HG03135 (cell line): ENCODE data around the gene GAMT.

ENCODE experiments used
- ATAC-seq: cut with Tn5 transposase; IDR thresholded peaks from one replicate; pipeline ENCODE4 v1.9.1; 2021; ENCODE audit warnings: mild to moderate bottlenecking, moderate library complexity; ENCODE audit not compliant: unreplicated experiment

The GAMT gene

GRCh38 chr19:1386945-1387683 is 14.2 kb downstream of the GAMT start:
- ATAC-seq, result no peak

- no peak for ATAC-seq
Measured at GRCh38 chr19:1385816-1386215, 15.5 kb downstream of the GAMT start.

- ATAC-seq, result no peak
Measured at GRCh38 chr19:1384478-1385110, 16.7 kb downstream of the GAMT start.

GRCh38 chr19:1384085-1384462 is 17.3 kb downstream of the GAMT start:
- no peak for ATAC-seq

GRCh38 chr19:1383312-1384084 is 17.8 kb downstream of the GAMT start, which contains the start of gene NDUFS7:
TSS of gene NDUFS7 (plus strand) at chr19:1383907. CDS start at chr19:1383927, 20 bp downstream.
- peak; percentile 69 for ATAC-seq

GRCh38 chr19:1383017-1383311 is 18.4 kb downstream of the GAMT start:
- ATAC-seq, result no peak

- ATAC-seq, result no peak
Measured at GRCh38 chr19:1382250-1382649, 19.1 kb downstream of the GAMT start.

- ATAC-seq, result no peak
Measured at GRCh38 chr19:1379961-1380489, 21.3 kb downstream of the GAMT start.

GRCh38 chr19:1379126-1379905 is 22.0 kb downstream of the GAMT start:
- no peak for ATAC-seq

GRCh38 chr19:1377965-1378785 is 23.2 kb downstream of the GAMT start:
- ATAC-seq, result no peak

GRCh38 chr19:1377176-1377964 is 24.0 kb downstream of the GAMT start:
- no peak for ATAC-seq

- ATAC-seq, result no peak
Measured at GRCh38 chr19:1376415-1376805, 24.9 kb downstream of the GAMT start.

- no peak for ATAC-seq
Measured at GRCh38 chr19:1374250-1374577, 27.1 kb downstream of the GAMT start.

- no peak for ATAC-seq
Measured at GRCh38 chr19:1373534-1374249, 27.6 kb downstream of the GAMT start.

- no peak for ATAC-seq
Measured at GRCh38 chr19:1373042-1373533, 28.3 kb downstream of the GAMT start.

GRCh38 chr19:1370579-1371361 is 30.6 kb downstream of the GAMT start:
- no peak for ATAC-seq

GRCh38 chr19:1369214-1369805 is 32.0 kb downstream of the GAMT start:
- ATAC-seq, result no peak
